Stimulated activated CD4-positive, alpha-beta T cell treated with anti-CD3 and anti-CD28 coated beads, TNF-alpha, amount 100 ng/mL, for 1 hour (primary cell): ENCODE data around the gene IGLL1.
"Not testable (repeated sequence)": the region's sequence is repeated elsewhere in the genome, so short reads cannot be mapped to it uniquely, and the experiment has no call there.

Experiments
- DNase-seq, 3 donors: peaks; one replicate each; pipeline ENCODE4 v3.0.0-alpha.2; 2020; ENCODE audit warnings: low read depth in 3 of 3, low spot score in 1 of 3

IGLL1 gene

GRCh38 chr22:23579870-23580575 is at the start of gene IGLL1:
Gene IGLL1, minus strand, starts transcription at chr22:23580290. Its CDS starts 100 bp downstream, at chr22:23580190.
- no peak for DNase-seq

GRCh38 chr22:23628056-23628743 is 48.1 kb upstream of the IGLL1 start:
- not testable (repeated sequence) for DNase-seq

- DNase-seq, result peak; percentile 3 to 32 (median 25)
Measured at GRCh38 chr22:23627401-23628055, 47.4 kb upstream of the IGLL1 start.

- no peak for DNase-seq
Measured at GRCh38 chr22:23626286-23626975, 46.3 kb upstream of the IGLL1 start.

- DNase-seq, result no peak
Measured at GRCh38 chr22:23622634-23623033, 42.5 kb upstream of the IGLL1 start.

- not testable (repeated sequence) for DNase-seq
Measured at GRCh38 chr22:23621916-23622315, 41.8 kb upstream of the IGLL1 start.

GRCh38 chr22:23621082-23621780 is 41.1 kb upstream of the IGLL1 start:
- no peak for DNase-seq

GRCh38 chr22:23613193-23613972 is 33.3 kb upstream of the IGLL1 start:
- DNase-seq, result no peak

GRCh38 chr22:23609983-23610781 is 30.1 kb upstream of the IGLL1 start:
- no peak for DNase-seq

GRCh38 chr22:23608583-23608982 is 28.5 kb upstream of the IGLL1 start:
- no peak for DNase-seq

GRCh38 chr22:23606204-23607131 is 26.4 kb upstream of the IGLL1 start:
- no peak for DNase-seq

GRCh38 chr22:23604939-23605712 is 25.0 kb upstream of the IGLL1 start:
- DNase-seq, result no peak

- DNase-seq, result no peak
Measured at GRCh38 chr22:23603266-23603665, 23.2 kb upstream of the IGLL1 start.

GRCh38 chr22:23598805-23599518 is 18.9 kb upstream of the IGLL1 start:
- no peak for DNase-seq

- not testable (repeated sequence) for DNase-seq
Measured at GRCh38 chr22:23597576-23598268, 17.6 kb upstream of the IGLL1 start.

GRCh38 chr22:23595904-23596303 is 15.8 kb upstream of the IGLL1 start:
- DNase-seq, result not testable (repeated sequence)
